ENCODE results near the gene DCAF15. TPM values are rescaled to one million over a fixed set of nuclear protein-coding genes. Genes with fewer than 3 reads are reported as not detected.

Gene DCAF15
- total RNA-seq, 1 experiment from 2014 or later, result 43.0 TPM

GRCh38 chr19:13964776-13965175, 12.5 kb downstream of the DCAF15 start:
- TF ChIP-seq CTCF (IDR thresholded peaks at IDR 0.05; ENCODE audit: insufficient read depth in 1 of 2, low read depth in 1 of 2, low read length in 1 of 2, severe bottlenecking in 1 of 2, unreplicated experiment in 1 of 2), result no peak
- ChIA-PET POLR2A (no interaction called here), CTCF (no interaction called here)
- H3K27me3 ChIP-seq (replicated peaks; ENCODE audit: control insufficient read depth, insufficient read depth, low read length), result no peaks in the 10 kb centered on the region
- no peaks in the 10 kb centered on the region for H3K9me3 Mint-ChIP-seq (ENCODE audit: unreplicated experiment)
- no peaks in the 10 kb centered on the region for H3K4me1 ChIP-seq
- no peaks in the 10 kb centered on the region for H3K9me3 ChIP-seq
- intact Hi-C loops (cut with micrococcal nuclease; ENCODE audit: unreplicated experiment), result no loop called here
- no peaks in the 10 kb centered on the region for H3K27me3 Mint-ChIP-seq (ENCODE audit: insufficient read depth, unreplicated experiment)
- BruUV-seq (replicated peaks), result no TSS peak
- no peaks in the 10 kb centered on the region for H3K4me1 Mint-ChIP-seq (ENCODE audit: low read depth, unreplicated experiment)
- no peak overlapping the region for H3K4me3 ChIP-seq (ENCODE audit: low read depth, low read length)
- H3K4me3 Mint-ChIP-seq (ENCODE audit: unreplicated experiment), result no peak overlapping the region
- peaks cover 3% of the 10 kb centered on the region for H3K36me3 ChIP-seq (ENCODE audit: control insufficient read depth, insufficient read depth, low read length)
- no peak overlapping the region for H3K27ac Mint-ChIP-seq (ENCODE audit: unreplicated experiment)
- H3K36me3 Mint-ChIP-seq (ENCODE audit: insufficient read depth, unreplicated experiment), result peaks cover 42% of the 10 kb centered on the region
- no peak for DNase-seq

GRCh38 chr19:13965377-13965896, 13.1 kb downstream of the DCAF15 start:
- Mint-ChIP-seq H3K27me3 (ENCODE audit: insufficient read depth, unreplicated experiment) (no peaks in the 10 kb centered on the region), H3K27ac (ENCODE audit: unreplicated experiment) (no peak overlapping the region), H3K9me3 (ENCODE audit: unreplicated experiment) (no peaks in the 10 kb centered on the region), H3K4me3 (ENCODE audit: unreplicated experiment) (no peak overlapping the region), H3K4me1 (ENCODE audit: low read depth, unreplicated experiment) (no peaks in the 10 kb centered on the region), H3K36me3 (ENCODE audit: insufficient read depth, unreplicated experiment) (peaks cover 38% of the 10 kb centered on the region)
- no peak for TF ChIP-seq CTCF (IDR thresholded peaks at IDR 0.05; ENCODE audit: insufficient read depth in 1 of 2, low read depth in 1 of 2, low read length in 1 of 2, severe bottlenecking in 1 of 2, unreplicated experiment in 1 of 2)
- no TSS peak for BruUV-seq (replicated peaks)
- POLR2A ChIA-PET, result no interaction called here
- DNase-seq, result no peak
- H3K4me1 ChIP-seq, result no peaks in the 10 kb centered on the region
- intact Hi-C loops (cut with micrococcal nuclease; ENCODE audit: unreplicated experiment), result no loop called here
- no peaks in the 10 kb centered on the region for H3K9me3 ChIP-seq
- H3K27me3 ChIP-seq (replicated peaks; ENCODE audit: control insufficient read depth, insufficient read depth, low read length), result no peaks in the 10 kb centered on the region
- H3K4me3 ChIP-seq (ENCODE audit: low read depth, low read length), result no peak overlapping the region
- CTCF ChIA-PET, result no interaction called here
- H3K36me3 ChIP-seq (ENCODE audit: control insufficient read depth, insufficient read depth, low read length), result peaks cover 4% of the 10 kb centered on the region

GRCh38 chr19:13965926-13966683, 13.8 kb downstream of the DCAF15 start:
- H3K36me3 Mint-ChIP-seq (ENCODE audit: insufficient read depth, unreplicated experiment), result peaks cover 38% of the 10 kb centered on the region
- Histone ChIP-seq H3K36me3 (ENCODE audit: control insufficient read depth, insufficient read depth, low read length) (0 out of 2 replicates have a peak, but pooled peaks cover 2% of the 10 kb centered on the region), H3K27me3 (replicated peaks; ENCODE audit: control insufficient read depth, insufficient read depth, low read length) (no peaks in the 10 kb centered on the region), H3K4me1 (no peaks in the 10 kb centered on the region), H3K9me3 (no peaks in the 10 kb centered on the region), H3K4me3 (ENCODE audit: low read depth, low read length) (no peak overlapping the region)
- ChIA-PET CTCF (no interaction called here), POLR2A (no interaction called here)
- H3K27ac Mint-ChIP-seq (ENCODE audit: unreplicated experiment), result no peak overlapping the region
- DNase-seq, result no peak
- H3K4me3 Mint-ChIP-seq (ENCODE audit: unreplicated experiment), result no peak overlapping the region
- BruUV-seq (replicated peaks), result no TSS peak
- H3K4me1 Mint-ChIP-seq (ENCODE audit: low read depth, unreplicated experiment), result no peaks in the 10 kb centered on the region
- H3K27me3 Mint-ChIP-seq (ENCODE audit: insufficient read depth, unreplicated experiment), result no peaks in the 10 kb centered on the region
- TF ChIP-seq CTCF (IDR thresholded peaks at IDR 0.05; ENCODE audit: insufficient read depth in 1 of 2, low read depth in 1 of 2, low read length in 1 of 2, severe bottlenecking in 1 of 2, unreplicated experiment in 1 of 2), result no peak
- intact Hi-C loops (cut with micrococcal nuclease; ENCODE audit: unreplicated experiment), result no loop called here
- H3K9me3 Mint-ChIP-seq (ENCODE audit: unreplicated experiment), result no peaks in the 10 kb centered on the region

All from Caco-2 (cell line).